Measurements from ENCODE around the gene PREX1. TPM values are rescaled to one million over a fixed set of nuclear protein-coding genes. Genes with fewer than 3 reads are reported as not detected.

Gene PREX1
- total RNA-seq, 4 donors from 2014 or later: 29.7 to 56.3 (median 46.6) TPM

DNA sequence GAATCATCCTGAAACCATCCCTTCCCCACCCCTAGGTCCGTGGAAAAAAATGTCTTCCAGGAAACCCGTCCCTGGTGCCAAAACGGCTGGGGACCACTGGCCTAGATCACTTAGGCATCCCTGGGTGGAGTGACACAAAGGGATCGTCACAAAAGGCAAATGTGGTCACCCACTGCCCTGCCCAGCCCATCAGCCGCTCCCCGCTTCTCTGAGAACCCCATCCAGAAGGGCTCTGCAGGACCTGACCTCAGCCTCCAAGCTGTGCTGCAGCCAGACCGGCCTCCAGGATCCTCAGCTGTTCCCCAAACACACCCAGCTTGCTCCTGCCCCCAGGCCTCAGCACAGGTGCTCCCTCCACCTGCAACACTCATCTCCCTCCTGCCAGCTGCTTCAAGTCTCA, 61.6 kb downstream of the PREX1 start:
- TF ChIP-seq, protein P1, sequence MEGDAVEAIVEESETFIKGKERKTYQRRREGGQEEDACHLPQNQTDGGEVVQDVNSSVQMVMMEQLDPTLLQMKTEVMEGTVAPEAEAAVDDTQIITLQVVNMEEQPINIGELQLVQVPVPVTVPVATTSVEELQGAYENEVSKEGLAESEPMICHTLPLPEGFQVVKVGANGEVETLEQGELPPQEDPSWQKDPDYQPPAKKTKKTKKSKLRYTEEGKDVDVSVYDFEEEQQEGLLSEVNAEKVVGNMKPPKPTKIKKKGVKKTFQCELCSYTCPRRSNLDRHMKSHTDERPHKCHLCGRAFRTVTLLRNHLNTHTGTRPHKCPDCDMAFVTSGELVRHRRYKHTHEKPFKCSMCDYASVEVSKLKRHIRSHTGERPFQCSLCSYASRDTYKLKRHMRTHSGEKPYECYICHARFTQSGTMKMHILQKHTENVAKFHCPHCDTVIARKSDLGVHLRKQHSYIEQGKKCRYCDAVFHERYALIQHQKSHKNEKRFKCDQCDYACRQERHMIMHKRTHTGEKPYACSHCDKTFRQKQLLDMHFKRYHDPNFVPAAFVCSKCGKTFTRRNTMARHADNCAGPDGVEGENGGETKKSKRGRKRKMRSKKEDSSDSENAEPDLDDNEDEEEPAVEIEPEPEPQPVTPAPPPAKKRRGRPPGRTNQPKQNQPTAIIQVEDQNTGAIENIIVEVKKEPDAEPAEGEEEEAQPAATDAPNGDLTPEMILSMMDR (IDR thresholded peaks at IDR 0.05; ENCODE audit: low read depth): no peak

DNA sequence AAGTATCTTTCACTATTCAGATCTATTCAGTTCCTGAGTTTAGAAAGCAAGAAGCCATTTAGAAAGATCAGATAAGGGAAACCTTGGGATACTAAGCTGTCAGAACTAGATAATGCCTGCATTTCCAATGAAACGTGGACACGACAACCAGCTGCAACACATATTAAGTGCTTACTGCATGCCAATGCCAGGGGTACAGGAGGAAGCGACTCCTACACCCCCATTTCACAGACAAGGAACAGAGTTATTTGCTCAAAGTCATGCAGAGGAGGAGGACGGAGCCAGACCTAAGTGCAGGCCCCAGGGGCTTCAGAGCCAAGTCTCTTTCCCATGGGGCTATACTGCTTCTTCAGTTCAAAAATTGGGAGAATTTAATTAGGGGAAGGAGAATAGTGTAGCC, 62.4 kb downstream of the PREX1 start:
- TF ChIP-seq, protein P1 (IDR thresholded peaks at IDR 0.05; ENCODE audit: low read depth): no peak

DNA sequence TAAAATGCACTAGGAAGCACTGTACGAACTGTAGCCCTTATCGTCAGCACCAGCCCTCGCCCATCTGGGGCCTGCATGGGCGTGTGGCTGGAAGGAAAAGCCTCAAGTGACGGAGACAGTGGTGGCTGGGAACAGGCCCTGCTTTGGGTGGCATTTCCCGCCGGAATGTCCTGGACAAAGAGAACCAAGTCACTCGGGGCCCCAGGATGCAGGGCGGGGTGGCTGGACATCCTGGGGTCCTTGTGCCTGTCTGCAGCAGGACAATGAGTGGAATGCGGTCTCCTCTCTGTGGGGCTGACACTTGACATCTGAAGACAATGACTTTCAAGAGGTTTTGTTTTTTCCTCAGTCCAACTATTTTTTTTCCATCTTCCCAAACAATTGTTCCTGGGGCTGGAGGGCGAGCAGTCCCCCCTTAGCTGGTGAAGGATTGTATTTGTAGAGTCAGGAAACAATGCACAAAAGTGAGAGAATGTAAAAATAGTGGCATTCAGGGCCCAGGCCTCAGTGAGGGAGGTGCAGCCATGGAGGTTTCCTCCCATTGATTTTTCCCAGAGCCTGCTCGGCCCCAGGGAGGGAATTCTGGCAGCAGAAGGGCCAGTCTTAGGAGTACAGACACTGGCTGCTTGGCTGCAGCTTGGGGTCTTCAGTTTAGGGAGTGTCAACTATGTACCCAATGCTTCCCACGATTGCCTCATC, 64.4 kb downstream of the PREX1 start:
- TF ChIP-seq, protein P1 (IDR thresholded peaks at IDR 0.05; ENCODE audit: low read depth): no peak

DNA sequence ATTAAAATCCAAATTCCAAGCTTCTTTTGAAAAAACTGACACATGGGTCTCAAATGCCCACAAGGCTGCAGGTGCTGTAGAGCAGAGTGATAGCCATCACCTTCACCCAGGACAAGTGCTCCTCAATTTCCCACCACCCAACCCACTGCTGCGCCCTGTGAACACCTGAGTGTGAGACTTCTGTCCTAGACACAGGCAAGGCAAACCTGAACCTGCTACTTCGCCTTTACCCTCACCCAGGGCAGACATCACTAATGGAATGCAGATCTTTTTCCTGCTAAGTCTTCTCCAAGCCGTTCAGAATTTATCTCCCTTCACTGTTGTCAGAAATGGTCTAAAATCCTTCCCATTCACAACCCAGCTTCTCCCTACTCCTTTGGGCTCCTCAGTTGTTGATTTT, 65.9 kb downstream of the PREX1 start:
- TF ChIP-seq, protein P1 (IDR thresholded peaks at IDR 0.05; ENCODE audit: low read depth): no peak

DNA sequence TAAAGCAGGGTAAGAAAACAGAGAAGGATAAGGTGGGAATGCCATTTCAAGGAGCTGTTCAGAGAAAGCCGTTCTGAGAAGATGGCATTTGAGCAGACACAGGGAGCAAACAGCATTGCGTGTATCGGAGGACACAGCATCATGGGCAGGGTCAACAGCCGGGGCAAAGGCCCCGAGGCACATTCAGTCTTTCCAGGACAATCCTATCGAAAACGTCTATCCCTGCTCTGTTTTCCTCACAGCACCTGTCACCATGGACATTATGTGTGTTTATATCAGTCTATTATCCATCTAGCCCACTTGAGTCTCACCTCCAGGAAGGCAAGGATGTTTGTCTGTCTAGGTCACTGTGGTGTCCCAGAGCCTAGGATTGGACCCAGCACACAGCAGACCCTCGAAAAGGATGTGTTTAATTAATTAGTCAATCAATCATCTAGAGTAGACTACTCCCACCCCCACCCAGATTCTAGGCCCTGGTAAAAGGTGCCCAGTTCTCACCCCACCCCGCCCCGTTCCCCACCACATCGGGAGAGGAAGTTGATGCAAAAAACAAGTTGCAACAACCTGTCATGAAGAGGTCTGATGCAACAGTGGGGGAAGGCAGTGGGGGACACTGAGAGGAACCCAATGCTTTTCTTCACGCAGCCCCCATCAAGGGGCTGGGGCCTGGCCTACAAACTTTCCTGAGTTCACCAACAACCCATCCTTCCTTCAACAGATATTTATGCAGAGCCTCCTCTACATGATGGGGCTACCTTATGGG, 66.6 kb downstream of the PREX1 start:
- TF ChIP-seq, protein P1 (IDR thresholded peaks at IDR 0.05; ENCODE audit: low read depth): no peak

DNA sequence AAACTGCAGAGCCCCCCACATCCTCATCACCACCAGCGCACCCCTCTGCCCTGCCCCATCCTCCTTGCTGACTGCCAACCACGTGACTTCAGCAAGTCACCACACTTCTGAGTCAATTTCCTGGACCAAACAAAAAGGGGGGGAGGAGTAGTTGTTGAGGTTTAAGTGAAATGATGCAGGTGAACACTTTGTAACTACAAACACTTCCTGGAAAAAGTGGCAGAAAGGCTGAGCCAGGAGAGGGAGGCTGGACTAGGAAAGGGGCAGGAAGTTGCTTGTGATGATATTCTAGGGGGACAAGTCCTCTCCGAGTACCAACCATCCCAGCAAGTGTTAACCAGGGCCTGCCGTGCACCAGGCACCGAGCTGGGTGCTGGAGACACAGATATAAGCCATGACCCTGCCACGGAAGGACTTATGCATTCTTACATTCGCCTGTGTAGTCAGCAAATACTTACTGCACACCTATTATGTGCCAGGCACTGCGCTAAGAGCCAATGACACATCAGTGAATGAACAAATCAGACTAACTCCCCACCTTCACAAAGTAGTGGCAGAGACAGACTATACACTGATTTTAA, 67.3 kb downstream of the PREX1 start:
- TF ChIP-seq, protein P1 (IDR thresholded peaks at IDR 0.05; ENCODE audit: low read depth): no peak

DNA sequence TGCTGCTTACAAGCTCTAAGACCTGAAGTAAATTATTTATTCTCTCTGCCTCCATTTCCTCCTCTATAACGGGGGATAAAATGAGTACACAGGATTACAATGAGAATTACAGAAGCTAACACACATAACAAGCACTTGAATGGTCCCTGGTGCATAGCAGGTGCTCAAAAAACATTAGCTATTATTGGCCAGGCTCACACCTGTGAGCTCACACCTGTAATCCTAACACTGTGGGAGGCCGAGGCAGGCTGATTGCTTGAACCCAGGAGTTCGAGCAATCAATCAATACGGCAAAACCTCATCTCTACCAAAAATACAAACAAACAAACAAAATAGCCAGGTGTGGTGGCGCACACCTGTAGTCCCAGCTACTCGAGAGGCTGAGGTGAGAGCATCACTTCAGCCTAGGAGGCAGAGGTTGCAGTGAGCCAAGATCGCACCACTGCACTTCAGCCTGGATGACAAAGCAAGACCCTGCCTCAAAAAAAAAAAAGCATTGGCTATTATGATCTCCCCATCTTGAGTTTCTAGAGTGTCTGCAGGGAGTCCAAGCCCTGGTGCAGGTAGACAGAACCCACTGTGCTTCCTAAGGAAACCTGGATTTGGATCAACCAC, 68.1 kb downstream of the PREX1 start:
- TF ChIP-seq, protein P1 (IDR thresholded peaks at IDR 0.05; ENCODE audit: low read depth): no peak

Measured in subcutaneous adipose tissue (tissue), 4 donors.